HepG2 (cell line): Measurements from ENCODE around the gene GTF2A1. TPM values are rescaled to one million over a fixed set of nuclear protein-coding genes. Genes with fewer than 3 reads are reported as not detected.

ENCODE experiments used
- ATAC-seq: fragments of 200-7000 bp; cut with Tn5 transposase; 3 replicates; pipeline ENCODE4 v1.9.1; 2020; ENCODE audit warnings: mild to moderate bottlenecking, moderate library complexity
- BruUV-seq: library from RNA; stranded (reverse); fragments of 400-500 nt; replicated peaks from 2 replicates; lab custom pipeline; 2021; lab: Mats Ljungman, UMichigan
- CTCF ChIA-PET: fragments of 300-600 bp; formaldehyde crosslinking; extraction: SDS; loops from one replicate; lab custom pipeline; 2021; ENCODE audit warnings: low total read pairs, inconsistent platforms, low intra/inter-chr PET ratio; lab: Yijun Ruan, JAX
- POLR2A ChIA-PET: fragments of 350-600 bp; sonication (Branson Sonifier 250); formaldehyde crosslinking; loops from one replicate; lab custom pipeline; 2020; ENCODE audit warnings: antibody characterized with exemption, inconsistent platforms; lab: Yijun Ruan, JAX
- DNase-seq: peaks from one replicate; pipeline ENCODE4 v3.0.0-alpha.2; 2015; ENCODE audit warnings: low spot score
- FAIRE-seq: peaks from 3 replicates; lab custom pipeline; 2011; peaks lifted over from hg19 to GRCh38; lab: Jason Lieb, UNC
- H2AFZ ChIP-seq: one replicate; pipeline ENCODE4 v1.6.1; 2011; ENCODE audit warnings: low read length, inconsistent platforms
- H3K27ac ChIP-seq: fragments of 300-600 bp; 3 replicates; pipeline ENCODE4 v1.8.0; 2011; ENCODE audit warnings: mixed run types, mild to moderate bottlenecking, mixed read lengths, low read length, inconsistent platforms; ENCODE audit not compliant: insufficient read depth; ENCODE audit errors: extremely low read length
- H3K27me3 ChIP-seq, 2 experiments: fragments of 200-600 bp in 1 of 2; 2 replicates in 1 of 2; 3 replicates in 1 of 2; pipeline versions ENCODE4 v1.6.0 to v1.8.0; 2011; ENCODE audit warnings: low read length in 2 of 2, mild to moderate bottlenecking in 2 of 2, moderate library complexity in 2 of 2, inconsistent platforms in 1 of 2; ENCODE audit not compliant: insufficient read depth in 2 of 2, control insufficient read depth in 1 of 2
- H3K36me3 ChIP-seq, 2 experiments: fragments of 200-600 bp in 1 of 2; replicated peaks in 1 of 2; 2 replicates in 1 of 2; 3 replicates in 1 of 2; pipeline versions ENCODE4 v1.5.1 to v1.8.0; 2011; ENCODE audit warnings: low read length in 2 of 2, inconsistent platforms in 1 of 2; ENCODE audit not compliant: insufficient read depth in 2 of 2, control insufficient read depth in 1 of 2
- H3K4me1 ChIP-seq: 2 replicates; pipeline ENCODE4 v1.5.1; 2012; ENCODE audit warnings: low read length, inconsistent platforms; ENCODE audit not compliant: insufficient read depth
- H3K4me2 ChIP-seq: 2 replicates; pipeline ENCODE4 v1.6.0; 2011; ENCODE audit warnings: low read depth, low read length, inconsistent platforms
- H3K4me3 ChIP-seq, 3 experiments: fragments of 200-600 bp in 1 of 3; sonication (generic), shearing (Covaris generic) in 1 of 3; replicated peaks in 1 of 3; 2 replicates each; pipeline ENCODE4 v1.5.1; 2011 to 2016; ENCODE audit warnings: low read length in 3 of 3, inconsistent platforms in 2 of 3, low read depth in 2 of 3, mild to moderate bottlenecking in 2 of 3, control low read depth in 1 of 3, mixed read lengths in 1 of 3; ENCODE audit not compliant: insufficient read depth in 1 of 3
- H3K79me2 ChIP-seq: one replicate; pipeline ENCODE4 v1.6.1; 2011; ENCODE audit warnings: low read length, inconsistent platforms; ENCODE audit not compliant: insufficient read depth
- H3K9ac ChIP-seq: 2 replicates; pipeline ENCODE4 v1.6.0; 2011; ENCODE audit warnings: mild to moderate bottlenecking, low read depth, low read length, inconsistent platforms; ENCODE audit not compliant: insufficient read depth
- H3K9me3 ChIP-seq: 2 replicates; pipeline ENCODE4 v1.5.1; 2012; ENCODE audit warnings: mild to moderate bottlenecking, low read length
- H4K20me1 ChIP-seq: 2 replicates; pipeline ENCODE4 v1.6.0; 2011; ENCODE audit warnings: inconsistent platforms, mild to moderate bottlenecking, low read length, moderate library complexity; ENCODE audit not compliant: insufficient read depth
- ATRX ChIP-seq: sonication (generic); formaldehyde crosslinking; IDR thresholded peaks from 2 replicates; pipeline ENCODE4 v1.4.0; 2020; ENCODE audit warnings: missing genetic modification reagents, borderline replicate concordance
- ESRRA ChIP-seq: sonication (generic); formaldehyde crosslinking; IDR thresholded peaks from 2 replicates; pipeline ENCODE4 v1.5.1; 2020; ENCODE audit warnings: mild to moderate bottlenecking, low read depth, missing genetic modification reagents
- HMGA1 ChIP-seq: sonication (generic); formaldehyde crosslinking; conservative IDR thresholded peaks from 2 replicates; pipeline ENCODE4 v1.4.0; 2020; ENCODE audit warnings: missing genetic modification reagents
- MNT ChIP-seq: fragments of 450-650 bp; IDR thresholded peaks from 2 replicates; pipeline ENCODE4 v1.6.1; 2016
- NR0B2 ChIP-seq: sonication (generic); formaldehyde crosslinking; IDR thresholded peaks from 2 replicates; pipeline ENCODE4 v1.4.0; 2020; ENCODE audit warnings: mild to moderate bottlenecking, missing genetic modification reagents
- PHF8 ChIP-seq: sonication (generic); formaldehyde crosslinking; IDR thresholded peaks from 2 replicates; pipeline ENCODE4 v1.5.0; 2020; ENCODE audit warnings: missing genetic modification reagents
- PPARG ChIP-seq: conservative IDR thresholded peaks from 2 replicates; pipeline ENCODE4 v1.6.1; 2016; ENCODE audit warnings: missing biosample characterization, missing genetic modification reagents
- REXO4 ChIP-seq: sonication (generic); formaldehyde crosslinking; IDR thresholded peaks from 2 replicates; pipeline ENCODE4 v1.8.0; 2022; ENCODE audit warnings: missing genetic modification reagents, mild to moderate bottlenecking, borderline replicate concordance
- RFX3 ChIP-seq: IDR thresholded peaks from 2 replicates; pipeline ENCODE4 v1.6.1; 2016; ENCODE audit warnings: missing biosample characterization, missing genetic modification reagents
- SRSF9 ChIP-seq: fragments of 200-400 bp; formaldehyde crosslinking; IDR thresholded peaks from 2 replicates; pipeline ENCODE4 v1.6.1; 2018; ENCODE audit warnings: borderline replicate concordance, mild to moderate bottlenecking, low read depth, low read length; ENCODE audit not compliant: insufficient read depth, poor library complexity, severe bottlenecking
- ZNF343 ChIP-seq: sonication (generic); formaldehyde crosslinking; IDR thresholded peaks from 2 replicates; pipeline ENCODE4 v1.4.0; 2020; ENCODE audit warnings: mild to moderate bottlenecking, missing genetic modification reagents
- WGBS: methylation state at CpG from one replicate; pipeline ENCODE4 v1.1.6; 2017; ENCODE audit warnings: low lambda C conversion rate; 5-methylcytosine and 5-hydroxymethylcytosine counted together
- in situ Hi-C: cut with HindIII; loops from 2 replicates; pipeline ENCODE4 v1.10.0; 2017; ENCODE audit warnings: low pct_unique_long_range_greater_than_20kb; ENCODE audit not compliant: extremely low pct_ligation_motif_present
- intact Hi-C: fragments of 100-400 bp; cut with micrococcal nuclease; formaldehyde crosslinking; loops from one replicate; pipeline ENCODE4 v1.10.0; 2022; ENCODE audit not compliant: unreplicated experiment
- polyA plus RNA-seq, 8 experiments: library from polyadenylated mRNA; depleted of rRNA in 3 of 8; stranded (reverse) in 7 of 8; unstranded in 1 of 8; fragments of >200 nt; fragmentation: Illumina TruSeq in 4 of 8; extraction: Trizol in 4 of 8; gene quantifications; 2 replicates each; pipeline versions ENCODE4 v1.2.1 to v1.2.3, GENCODE V29; 2011 to 2016; ENCODE audit warnings: low read depth in 4 of 8, missing spikeins in 1 of 8, mixed read lengths in 1 of 8; ENCODE audit not compliant: insufficient read depth in 1 of 8
- total RNA-seq, 5 experiments: library from RNA; depleted of rRNA; stranded (reverse); fragments of >200 nt; fragmentation: Illumina TruSeq; extraction: Trizol; gene quantifications; 2 replicates each; pipeline ENCODE4 v1.2.3, GENCODE V29; 2016; ENCODE audit warnings: low read depth in 1 of 5
- TF ChIP-seq, protein P1 (sequence below): sonication (generic); formaldehyde crosslinking; IDR thresholded peaks from 2 replicates; pipeline ENCODE4 v1.4.0; 2020; ENCODE audit warnings: missing genetic modification reagents
- TF ChIP-seq, protein P2 (sequence below): sonication (generic); formaldehyde crosslinking; IDR thresholded peaks from 2 replicates; pipeline ENCODE4 v1.8.0; 2022; ENCODE audit warnings: missing genetic modification reagents, mild to moderate bottlenecking, moderate library complexity, borderline replicate concordance

Gene GTF2A1
- total and polyA plus RNA-seq, 2 of the 13 experiments (the other 11 are each of a cell fraction or from before 2014, with no cell fraction given): 14.9 to 17.5 TPM

GRCh38 chr14:81132468-81132867 is 88.3 kb downstream of the GTF2A1 start (continued):
- TF ChIP-seq MNT: no peak
- TF ChIP-seq, protein P1, sequence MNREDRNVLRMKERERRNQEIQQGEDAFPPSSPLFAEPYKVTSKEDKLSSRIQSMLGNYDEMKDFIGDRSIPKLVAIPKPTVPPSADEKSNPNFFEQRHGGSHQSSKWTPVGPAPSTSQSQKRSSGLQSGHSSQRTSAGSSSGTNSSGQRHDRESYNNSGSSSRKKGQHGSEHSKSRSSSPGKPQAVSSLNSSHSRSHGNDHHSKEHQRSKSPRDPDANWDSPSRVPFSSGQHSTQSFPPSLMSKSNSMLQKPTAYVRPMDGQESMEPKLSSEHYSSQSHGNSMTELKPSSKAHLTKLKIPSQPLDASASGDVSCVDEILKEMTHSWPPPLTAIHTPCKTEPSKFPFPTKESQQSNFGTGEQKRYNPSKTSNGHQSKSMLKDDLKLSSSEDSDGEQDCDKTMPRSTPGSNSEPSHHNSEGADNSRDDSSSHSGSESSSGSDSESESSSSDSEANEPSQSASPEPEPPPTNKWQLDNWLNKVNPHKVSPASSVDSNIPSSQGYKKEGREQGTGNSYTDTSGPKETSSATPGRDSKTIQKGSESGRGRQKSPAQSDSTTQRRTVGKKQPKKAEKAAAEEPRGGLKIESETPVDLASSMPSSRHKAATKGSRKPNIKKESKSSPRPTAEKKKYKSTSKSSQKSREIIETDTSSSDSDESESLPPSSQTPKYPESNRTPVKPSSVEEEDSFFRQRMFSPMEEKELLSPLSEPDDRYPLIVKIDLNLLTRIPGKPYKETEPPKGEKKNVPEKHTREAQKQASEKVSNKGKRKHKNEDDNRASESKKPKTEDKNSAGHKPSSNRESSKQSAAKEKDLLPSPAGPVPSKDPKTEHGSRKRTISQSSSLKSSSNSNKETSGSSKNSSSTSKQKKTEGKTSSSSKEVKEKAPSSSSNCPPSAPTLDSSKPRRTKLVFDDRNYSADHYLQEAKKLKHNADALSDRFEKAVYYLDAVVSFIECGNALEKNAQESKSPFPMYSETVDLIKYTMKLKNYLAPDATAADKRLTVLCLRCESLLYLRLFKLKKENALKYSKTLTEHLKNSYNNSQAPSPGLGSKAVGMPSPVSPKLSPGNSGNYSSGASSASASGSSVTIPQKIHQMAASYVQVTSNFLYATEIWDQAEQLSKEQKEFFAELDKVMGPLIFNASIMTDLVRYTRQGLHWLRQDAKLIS (CRISPR knock-in tag): no peak
- TF ChIP-seq, all 625 proteins: peak for 0

DNA sequence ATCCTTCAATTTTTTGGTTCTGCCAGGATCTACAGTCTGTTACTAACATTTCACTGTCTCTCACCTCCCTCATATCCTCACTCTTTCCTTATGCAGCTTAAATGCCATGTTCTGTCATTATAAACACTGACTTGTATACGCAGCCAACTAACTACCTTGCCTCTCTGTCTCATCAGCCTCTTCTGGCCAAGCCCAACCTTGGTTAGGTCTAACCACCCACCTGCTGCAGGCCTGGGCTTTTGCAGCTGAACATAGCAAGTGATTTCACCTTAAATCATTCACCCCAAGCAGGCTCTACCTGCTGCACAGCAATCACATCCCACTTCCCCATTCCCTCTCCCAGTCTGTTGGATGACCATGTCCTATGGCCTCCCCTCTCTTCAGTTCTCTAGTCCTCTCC is 91.5 kb downstream of the GTF2A1 start:
- in situ Hi-C loops: no loop called here
- TF ChIP-seq REXO4 (CRISPR knock-in tag) (no peak), NR0B2 (CRISPR knock-in tag) (no peak), HMGA1 (CRISPR knock-in tag) (no peak), ATRX (CRISPR knock-in tag) (no peak), RFX3 (CRISPR knock-in tag) (no peak), ESRRA (CRISPR knock-in tag) (no peak), SRSF9 (no peak), PPARG (CRISPR knock-in tag) (no peak), ZNF343 (CRISPR knock-in tag) (no peak), PHF8 (no peak)
- TF ChIP-seq, protein P2, sequence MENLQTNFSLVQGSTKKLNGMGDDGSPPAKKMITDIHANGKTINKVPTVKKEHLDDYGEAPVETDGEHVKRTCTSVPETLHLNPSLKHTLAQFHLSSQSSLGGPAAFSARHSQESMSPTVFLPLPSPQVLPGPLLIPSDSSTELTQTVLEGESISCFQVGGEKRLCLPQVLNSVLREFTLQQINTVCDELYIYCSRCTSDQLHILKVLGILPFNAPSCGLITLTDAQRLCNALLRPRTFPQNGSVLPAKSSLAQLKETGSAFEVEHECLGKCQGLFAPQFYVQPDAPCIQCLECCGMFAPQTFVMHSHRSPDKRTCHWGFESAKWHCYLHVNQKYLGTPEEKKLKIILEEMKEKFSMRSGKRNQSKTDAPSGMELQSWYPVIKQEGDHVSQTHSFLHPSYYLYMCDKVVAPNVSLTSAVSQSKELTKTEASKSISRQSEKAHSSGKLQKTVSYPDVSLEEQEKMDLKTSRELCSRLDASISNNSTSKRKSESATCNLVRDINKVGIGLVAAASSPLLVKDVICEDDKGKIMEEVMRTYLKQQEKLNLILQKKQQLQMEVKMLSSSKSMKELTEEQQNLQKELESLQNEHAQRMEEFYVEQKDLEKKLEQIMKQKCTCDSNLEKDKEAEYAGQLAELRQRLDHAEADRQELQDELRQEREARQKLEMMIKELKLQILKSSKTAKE (CRISPR knock-in tag): no peak

More for the DNA sequence above, 91.5 kb downstream of the GTF2A1 start:
- ChIA-PET CTCF (no interaction called here), POLR2A (no interaction called here)
- Histone ChIP-seq H3K9me3 (no peaks in the 10 kb centered on the region), H3K4me2 (no peak overlapping the region), H3K4me3 (no peak overlapping the region), H3K9ac (no peak overlapping the region), H2AFZ (no peak overlapping the region), H3K79me2 (no peaks in the 10 kb centered on the region), H3K27ac (no peak overlapping the region), H3K4me1 (no peaks in the 10 kb centered on the region), H3K27me3 (no peaks in the 10 kb centered on the region), H4K20me1 (no peaks in the 10 kb centered on the region), H3K36me3 (no peaks in the 10 kb centered on the region)
- intact Hi-C loops: no loop called here
- 83% methylated on average over 1 of the region's 1 CpG for WGBS
- ATAC-seq: no peak
- no TSS peak for BruUV-seq
- FAIRE-seq: no peak
- no peak for DNase-seq
